Panc1 (cell line): ENCODE measurements around the gene GLCCI1. TPM values are rescaled to one million over a fixed set of nuclear protein-coding genes. Genes with fewer than 3 reads are reported as not detected.

Source experiments
- ATAC-seq: fragments of 200-7000 bp; cut with Tn5 transposase; 2 replicates; pipeline ENCODE4 v1.9.1; 2020; ENCODE audit warnings: mild to moderate bottlenecking, moderate library complexity
- BruUV-seq: library from RNA; stranded (reverse); fragments of 400-500 nt; replicated peaks from 2 replicates; lab custom pipeline; 2021; lab: Mats Ljungman, UMichigan
- CTCF ChIA-PET: fragments of 300-600 bp; sonication (Branson Sonifier 250); formaldehyde crosslinking; loops from one replicate; lab custom pipeline; 2022; ENCODE audit warnings: antibody characterized with exemption; lab: Charles Lee
- POLR2A ChIA-PET: fragments of 300-600 bp; sonication (Branson Sonifier 250); formaldehyde crosslinking; loops from one replicate; lab custom pipeline; 2022; ENCODE audit warnings: antibody characterized with exemption; lab: Charles Lee
- DNase-seq: peaks from one replicate; pipeline ENCODE4 v3.0.0-alpha.2; 2010; ENCODE audit warnings: low read depth, low spot score
- H3K27ac ChIP-seq: 2 replicates; pipeline ENCODE4 v1.5.1; 2011; ENCODE audit warnings: mild to moderate bottlenecking, low read length, inconsistent platforms
- H3K27me3 ChIP-seq: fragments of 200-500 bp; sonication (Bioruptor generic); 2 replicates; pipeline ENCODE4 v1.6.0; 2014; ENCODE audit warnings: low read length, inconsistent platforms; ENCODE audit not compliant: control insufficient read depth, insufficient read depth
- H3K36me3 ChIP-seq: fragments of 200-500 bp; sonication (Bioruptor generic); 2 replicates; pipeline ENCODE4 v1.5.1; 2014; ENCODE audit warnings: inconsistent platforms, mild to moderate bottlenecking, low read length, moderate library complexity; ENCODE audit not compliant: control insufficient read depth, insufficient read depth
- H3K4me1 ChIP-seq: 2 replicates; pipeline ENCODE4 v1.5.1; 2011; ENCODE audit warnings: inconsistent platforms, mild to moderate bottlenecking, low read length, moderate library complexity; ENCODE audit not compliant: control insufficient read depth, insufficient read depth
- H3K4me3 ChIP-seq, 2 experiments: 2 replicates each; pipeline ENCODE4 v1.5.1; 2011 to 2012; ENCODE audit warnings: low read depth in 2 of 2, low read length in 2 of 2, mild to moderate bottlenecking in 2 of 2, inconsistent platforms in 1 of 2, moderate library complexity in 1 of 2
- H3K9me3 ChIP-seq: fragments of 200-500 bp; sonication (Bioruptor generic); 2 replicates; pipeline ENCODE4 v1.5.1; 2014; ENCODE audit warnings: low read depth, mild to moderate bottlenecking, inconsistent platforms, low read length, moderate library complexity; ENCODE audit not compliant: control insufficient read depth, insufficient read depth
- POLR2AphosphoS5 ChIP-seq: IDR thresholded peaks from 2 replicates; pipeline ENCODE4 v1.6.1; 2012; ENCODE audit warnings: mild to moderate bottlenecking, low read depth, low read length, moderate library complexity
- SIN3A ChIP-seq: IDR thresholded peaks from 2 replicates; pipeline ENCODE4 v1.6.1; 2012; ENCODE audit warnings: low read depth, mild to moderate bottlenecking, low read length, moderate library complexity, borderline replicate concordance; ENCODE audit not compliant: insufficient read depth
- TCF7L2 ChIP-seq: IDR thresholded peaks from 2 replicates; pipeline ENCODE4 v1.6.1; 2011; ENCODE audit warnings: mild to moderate bottlenecking, low read depth, low read length, inconsistent platforms
- in situ Hi-C: cut with HindIII; loops from 2 replicates; pipeline ENCODE4 v1.10.0; 2016; ENCODE audit warnings: low sequenced_read_pairs, low pct_unique_long_range_greater_than_20kb
- intact Hi-C: fragments of 100-400 bp; cut with micrococcal nuclease; formaldehyde crosslinking; loops from one replicate; pipeline ENCODE4 v1.10.0; 2022; ENCODE audit not compliant: unreplicated experiment
- total RNA-seq: library from RNA; stranded (reverse); gene quantifications from one replicate; pipeline ENCODE4 v1.2.1, GENCODE V29; 2021; ENCODE audit not compliant: unreplicated experiment
- TF ChIP-seq, protein P1 (sequence below): fragments of 450-650 bp; IDR thresholded peaks from 2 replicates; pipeline ENCODE4 v1.5.1; 2017; ENCODE audit warnings: mild to moderate bottlenecking
- TF ChIP-seq, protein P2 (sequence below), 2 experiments: IDR thresholded peaks; 2 replicates each; pipeline ENCODE4 v1.6.1; 2011 to 2012; ENCODE audit warnings: low read depth in 2 of 2, control low read depth in 1 of 2, low read length in 1 of 2, mild to moderate bottlenecking in 1 of 2, moderate library complexity in 1 of 2; ENCODE audit not compliant: insufficient read depth in 1 of 2

The GLCCI1 gene
- total RNA-seq, 1 experiment from 2014 or later = 36.4 TPM

DNA sequence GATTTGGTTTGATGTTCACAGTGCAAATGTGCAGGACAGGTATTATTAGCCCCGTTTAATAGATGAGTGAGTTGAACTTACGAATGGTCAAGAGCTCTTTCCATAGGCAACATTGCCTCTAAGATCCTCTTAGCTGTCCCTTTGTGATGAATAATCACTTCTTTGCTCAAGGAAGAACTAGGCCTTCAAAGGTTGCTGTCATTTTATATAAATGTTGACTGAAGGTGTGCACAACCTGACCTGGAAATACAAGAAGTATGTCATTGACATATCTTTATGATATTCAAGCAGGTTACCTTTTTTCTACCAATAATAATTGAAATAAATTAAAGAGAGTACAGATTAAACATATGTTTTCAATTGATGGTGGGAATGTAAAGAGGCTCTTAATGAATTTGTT, 48.5 kb upstream of the GLCCI1 start:
- no peak overlapping the region for H3K4me3 ChIP-seq
- DNase-seq = no peak
- CTCF ChIA-PET = no interaction called here
- no peaks in the 10 kb centered on the region for H3K36me3 ChIP-seq
- no TSS peak for BruUV-seq
- H3K9me3 ChIP-seq = no peaks in the 10 kb centered on the region
- no peak overlapping the region for H3K27ac ChIP-seq
- in situ Hi-C loops = no loop called here
- no peak for ATAC-seq
- no peaks in the 10 kb centered on the region for H3K27me3 ChIP-seq
- intact Hi-C loops = no loop called here
- POLR2A ChIA-PET = no interaction called here
- H3K4me1 ChIP-seq = no peaks in the 10 kb centered on the region
- TF ChIP-seq, protein P1, sequence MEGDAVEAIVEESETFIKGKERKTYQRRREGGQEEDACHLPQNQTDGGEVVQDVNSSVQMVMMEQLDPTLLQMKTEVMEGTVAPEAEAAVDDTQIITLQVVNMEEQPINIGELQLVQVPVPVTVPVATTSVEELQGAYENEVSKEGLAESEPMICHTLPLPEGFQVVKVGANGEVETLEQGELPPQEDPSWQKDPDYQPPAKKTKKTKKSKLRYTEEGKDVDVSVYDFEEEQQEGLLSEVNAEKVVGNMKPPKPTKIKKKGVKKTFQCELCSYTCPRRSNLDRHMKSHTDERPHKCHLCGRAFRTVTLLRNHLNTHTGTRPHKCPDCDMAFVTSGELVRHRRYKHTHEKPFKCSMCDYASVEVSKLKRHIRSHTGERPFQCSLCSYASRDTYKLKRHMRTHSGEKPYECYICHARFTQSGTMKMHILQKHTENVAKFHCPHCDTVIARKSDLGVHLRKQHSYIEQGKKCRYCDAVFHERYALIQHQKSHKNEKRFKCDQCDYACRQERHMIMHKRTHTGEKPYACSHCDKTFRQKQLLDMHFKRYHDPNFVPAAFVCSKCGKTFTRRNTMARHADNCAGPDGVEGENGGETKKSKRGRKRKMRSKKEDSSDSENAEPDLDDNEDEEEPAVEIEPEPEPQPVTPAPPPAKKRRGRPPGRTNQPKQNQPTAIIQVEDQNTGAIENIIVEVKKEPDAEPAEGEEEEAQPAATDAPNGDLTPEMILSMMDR = no peak
- TF ChIP-seq, protein P2, sequence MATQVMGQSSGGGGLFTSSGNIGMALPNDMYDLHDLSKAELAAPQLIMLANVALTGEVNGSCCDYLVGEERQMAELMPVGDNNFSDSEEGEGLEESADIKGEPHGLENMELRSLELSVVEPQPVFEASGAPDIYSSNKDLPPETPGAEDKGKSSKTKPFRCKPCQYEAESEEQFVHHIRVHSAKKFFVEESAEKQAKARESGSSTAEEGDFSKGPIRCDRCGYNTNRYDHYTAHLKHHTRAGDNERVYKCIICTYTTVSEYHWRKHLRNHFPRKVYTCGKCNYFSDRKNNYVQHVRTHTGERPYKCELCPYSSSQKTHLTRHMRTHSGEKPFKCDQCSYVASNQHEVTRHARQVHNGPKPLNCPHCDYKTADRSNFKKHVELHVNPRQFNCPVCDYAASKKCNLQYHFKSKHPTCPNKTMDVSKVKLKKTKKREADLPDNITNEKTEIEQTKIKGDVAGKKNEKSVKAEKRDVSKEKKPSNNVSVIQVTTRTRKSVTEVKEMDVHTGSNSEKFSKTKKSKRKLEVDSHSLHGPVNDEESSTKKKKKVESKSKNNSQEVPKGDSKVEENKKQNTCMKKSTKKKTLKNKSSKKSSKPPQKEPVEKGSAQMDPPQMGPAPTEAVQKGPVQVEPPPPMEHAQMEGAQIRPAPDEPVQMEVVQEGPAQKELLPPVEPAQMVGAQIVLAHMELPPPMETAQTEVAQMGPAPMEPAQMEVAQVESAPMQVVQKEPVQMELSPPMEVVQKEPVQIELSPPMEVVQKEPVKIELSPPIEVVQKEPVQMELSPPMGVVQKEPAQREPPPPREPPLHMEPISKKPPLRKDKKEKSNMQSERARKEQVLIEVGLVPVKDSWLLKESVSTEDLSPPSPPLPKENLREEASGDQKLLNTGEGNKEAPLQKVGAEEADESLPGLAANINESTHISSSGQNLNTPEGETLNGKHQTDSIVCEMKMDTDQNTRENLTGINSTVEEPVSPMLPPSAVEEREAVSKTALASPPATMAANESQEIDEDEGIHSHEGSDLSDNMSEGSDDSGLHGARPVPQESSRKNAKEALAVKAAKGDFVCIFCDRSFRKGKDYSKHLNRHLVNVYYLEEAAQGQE (IDR thresholded peaks at IDR 0.05; ENCODE audit: insufficient read depth in 1 of 2, low read depth in 2 of 2, low read length in 1 of 2) = no peak
- no peak for TF ChIP-seq TCF7L2
- TF ChIP-seq POLR2AphosphoS5 = no peak
- TF ChIP-seq SIN3A = no peak

DNA sequence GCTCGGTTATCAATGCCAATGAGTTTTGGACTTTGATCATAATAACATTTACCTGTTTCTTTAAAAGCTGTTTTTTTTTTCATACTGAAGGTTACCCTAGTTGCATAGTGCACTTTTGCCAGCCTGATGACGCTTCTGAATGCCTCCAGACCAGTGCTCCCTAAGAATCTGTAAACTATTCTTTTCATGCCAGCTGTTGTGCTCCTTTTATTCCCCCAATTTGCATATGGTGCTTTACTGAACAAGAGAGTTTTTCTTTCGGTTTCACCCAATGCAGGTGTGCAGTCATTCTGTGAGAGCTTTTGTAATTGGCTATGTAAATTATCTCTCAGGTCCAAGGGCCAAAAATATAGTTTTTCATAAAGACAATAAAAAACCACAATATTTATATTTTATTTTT, 48.1 kb upstream of the GLCCI1 start:
- H3K4me3 ChIP-seq = no peak overlapping the region
- ChIA-PET POLR2A (no interaction called here), CTCF (no interaction called here)
- no peaks in the 10 kb centered on the region for H3K9me3 ChIP-seq
- H3K36me3 ChIP-seq = no peaks in the 10 kb centered on the region
- no TSS peak for BruUV-seq
- TF ChIP-seq, protein P1 = no peak
- ATAC-seq (no peak), DNase-seq (no peak)
- H3K27me3 ChIP-seq = no peaks in the 10 kb centered on the region
- in situ Hi-C loops (no loop called here), intact Hi-C loops (no loop called here)
- H3K27ac ChIP-seq = no peak overlapping the region
- H3K4me1 ChIP-seq = no peaks in the 10 kb centered on the region

DNA sequence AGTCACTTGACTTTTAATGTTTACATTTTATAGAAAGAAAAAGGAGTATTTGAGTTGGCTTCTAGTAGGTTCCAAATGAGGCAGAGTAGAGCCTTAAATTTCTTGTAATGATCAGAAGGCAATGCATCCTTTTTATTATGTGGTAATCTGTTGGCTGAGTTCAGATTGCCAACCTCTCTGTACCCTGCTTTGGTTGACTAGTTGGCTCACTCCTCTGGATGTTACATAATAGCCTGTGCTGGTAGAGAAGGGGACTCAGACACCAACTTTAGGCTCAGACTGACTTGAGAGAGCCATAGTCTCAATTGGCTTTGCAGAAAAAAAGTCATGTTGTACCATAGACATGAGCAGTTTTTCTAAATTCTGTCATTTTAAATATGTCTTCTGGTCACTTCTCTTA, 46.8 kb upstream of the GLCCI1 start:
- H3K36me3 ChIP-seq = no peaks in the 10 kb centered on the region
- no peak for ATAC-seq
- TF ChIP-seq TCF7L2 = no peak
- TF ChIP-seq, protein P2 (IDR thresholded peaks at IDR 0.05; ENCODE audit: insufficient read depth in 1 of 2, low read depth in 2 of 2, low read length in 1 of 2) = no peak
- TF ChIP-seq, protein P1 = no peak
- TF ChIP-seq SIN3A = no peak
- TF ChIP-seq POLR2AphosphoS5 = no peak
- in situ Hi-C loops (no loop called here), intact Hi-C loops (no loop called here)
- CTCF ChIA-PET = no interaction called here
- no peak for DNase-seq
- POLR2A ChIA-PET = no interaction called here
- no TSS peak for BruUV-seq
- no peaks in the 10 kb centered on the region for H3K27me3 ChIP-seq
- no peak overlapping the region for H3K4me3 ChIP-seq
- H3K4me1 ChIP-seq = no peaks in the 10 kb centered on the region
- H3K27ac ChIP-seq = no peak overlapping the region
- H3K9me3 ChIP-seq = no peaks in the 10 kb centered on the region
